Measurements from ENCODE around the gene MATR3.

DNA sequence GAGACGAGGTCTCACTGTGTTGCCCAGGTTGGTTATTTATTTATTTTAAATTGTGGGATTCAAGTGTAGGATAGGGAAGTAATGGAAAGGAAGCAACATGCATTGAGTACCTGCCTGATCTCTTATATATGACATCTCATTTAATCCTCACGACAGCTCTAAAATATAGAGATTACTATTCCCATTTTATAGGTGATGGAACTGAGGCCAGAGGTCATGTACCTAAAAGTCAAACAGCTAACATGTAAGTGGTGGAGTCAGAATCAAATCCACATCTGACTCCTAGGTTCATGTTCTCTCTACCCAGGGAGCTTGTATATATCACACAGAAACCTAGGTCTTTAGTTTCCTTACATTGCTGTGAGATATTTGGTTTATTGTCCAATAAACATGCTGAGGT is 26.1 kb upstream of the MATR3 start:
- TF ChIP-seq, protein P1, sequence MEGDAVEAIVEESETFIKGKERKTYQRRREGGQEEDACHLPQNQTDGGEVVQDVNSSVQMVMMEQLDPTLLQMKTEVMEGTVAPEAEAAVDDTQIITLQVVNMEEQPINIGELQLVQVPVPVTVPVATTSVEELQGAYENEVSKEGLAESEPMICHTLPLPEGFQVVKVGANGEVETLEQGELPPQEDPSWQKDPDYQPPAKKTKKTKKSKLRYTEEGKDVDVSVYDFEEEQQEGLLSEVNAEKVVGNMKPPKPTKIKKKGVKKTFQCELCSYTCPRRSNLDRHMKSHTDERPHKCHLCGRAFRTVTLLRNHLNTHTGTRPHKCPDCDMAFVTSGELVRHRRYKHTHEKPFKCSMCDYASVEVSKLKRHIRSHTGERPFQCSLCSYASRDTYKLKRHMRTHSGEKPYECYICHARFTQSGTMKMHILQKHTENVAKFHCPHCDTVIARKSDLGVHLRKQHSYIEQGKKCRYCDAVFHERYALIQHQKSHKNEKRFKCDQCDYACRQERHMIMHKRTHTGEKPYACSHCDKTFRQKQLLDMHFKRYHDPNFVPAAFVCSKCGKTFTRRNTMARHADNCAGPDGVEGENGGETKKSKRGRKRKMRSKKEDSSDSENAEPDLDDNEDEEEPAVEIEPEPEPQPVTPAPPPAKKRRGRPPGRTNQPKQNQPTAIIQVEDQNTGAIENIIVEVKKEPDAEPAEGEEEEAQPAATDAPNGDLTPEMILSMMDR (conservative IDR thresholded peaks at IDR 0.05 in 1 of 2, IDR thresholded peaks at IDR 0.05 in 1 of 2; ENCODE audit: low read depth in 1 of 2, low read length in 2 of 2) = no peak
- TF ChIP-seq EZH2 (IDR thresholded peaks at IDR 0.05; ENCODE audit: low read length, missing control alignments) = no peak

Measured in fibroblast of lung (primary cell).